ENCODE results near the gene CDYL2.

DNA sequence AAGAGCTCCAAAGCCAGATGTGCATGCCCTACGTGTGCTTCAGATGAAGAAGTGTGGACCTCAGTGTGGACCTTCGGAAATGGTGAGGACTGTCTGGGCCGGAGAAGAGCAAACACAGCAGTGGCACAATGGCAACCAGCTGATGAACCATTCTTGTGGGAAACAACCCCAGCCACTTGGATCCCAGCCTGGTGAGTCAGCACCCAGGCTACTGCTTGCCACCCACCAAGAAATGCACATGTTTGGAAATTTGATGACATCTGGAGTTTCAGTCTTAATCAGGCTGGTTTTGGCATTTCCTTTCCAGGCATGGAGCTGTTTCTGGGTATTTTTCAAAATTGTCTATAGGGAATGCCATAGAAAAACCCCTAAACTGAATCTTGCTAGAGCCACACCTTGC is 220.9 kb downstream of the CDYL2 start:
- TF ChIP-seq POLR2AphosphoS5 (IDR thresholded peaks at IDR 0.05; ENCODE audit: borderline replicate concordance, low read depth, low read length) (no peak), FOXP2 (optimal IDR thresholded peaks at IDR 0.05; ENCODE audit: control extremely low read depth, extremely low read length, insufficient read depth) (no peak), EZH2 (IDR thresholded peaks at IDR 0.05) (no peak)
